Measurements from ENCODE around the gene SYCE1L.

GRCh38 chr16:77219437-77219836, 20.2 kb downstream of the SYCE1L start:
- TF ChIP-seq TAF1 (conservative IDR thresholded peaks at IDR 0.05): no peak
- TF ChIP-seq, protein P1, sequence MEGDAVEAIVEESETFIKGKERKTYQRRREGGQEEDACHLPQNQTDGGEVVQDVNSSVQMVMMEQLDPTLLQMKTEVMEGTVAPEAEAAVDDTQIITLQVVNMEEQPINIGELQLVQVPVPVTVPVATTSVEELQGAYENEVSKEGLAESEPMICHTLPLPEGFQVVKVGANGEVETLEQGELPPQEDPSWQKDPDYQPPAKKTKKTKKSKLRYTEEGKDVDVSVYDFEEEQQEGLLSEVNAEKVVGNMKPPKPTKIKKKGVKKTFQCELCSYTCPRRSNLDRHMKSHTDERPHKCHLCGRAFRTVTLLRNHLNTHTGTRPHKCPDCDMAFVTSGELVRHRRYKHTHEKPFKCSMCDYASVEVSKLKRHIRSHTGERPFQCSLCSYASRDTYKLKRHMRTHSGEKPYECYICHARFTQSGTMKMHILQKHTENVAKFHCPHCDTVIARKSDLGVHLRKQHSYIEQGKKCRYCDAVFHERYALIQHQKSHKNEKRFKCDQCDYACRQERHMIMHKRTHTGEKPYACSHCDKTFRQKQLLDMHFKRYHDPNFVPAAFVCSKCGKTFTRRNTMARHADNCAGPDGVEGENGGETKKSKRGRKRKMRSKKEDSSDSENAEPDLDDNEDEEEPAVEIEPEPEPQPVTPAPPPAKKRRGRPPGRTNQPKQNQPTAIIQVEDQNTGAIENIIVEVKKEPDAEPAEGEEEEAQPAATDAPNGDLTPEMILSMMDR (IDR thresholded peaks at IDR 0.05; ENCODE audit: low read depth, low read length, missing input control): no peak
- no peak for TF ChIP-seq RAD21 (IDR thresholded peaks at IDR 0.05)
